ENCODE results near the gene KIAA1671.

The KIAA1671 gene

GRCh38 chr22:25018009-25018408 is 65.5 kb downstream of the KIAA1671 start:
- FAIRE-seq: no peak

DNA sequence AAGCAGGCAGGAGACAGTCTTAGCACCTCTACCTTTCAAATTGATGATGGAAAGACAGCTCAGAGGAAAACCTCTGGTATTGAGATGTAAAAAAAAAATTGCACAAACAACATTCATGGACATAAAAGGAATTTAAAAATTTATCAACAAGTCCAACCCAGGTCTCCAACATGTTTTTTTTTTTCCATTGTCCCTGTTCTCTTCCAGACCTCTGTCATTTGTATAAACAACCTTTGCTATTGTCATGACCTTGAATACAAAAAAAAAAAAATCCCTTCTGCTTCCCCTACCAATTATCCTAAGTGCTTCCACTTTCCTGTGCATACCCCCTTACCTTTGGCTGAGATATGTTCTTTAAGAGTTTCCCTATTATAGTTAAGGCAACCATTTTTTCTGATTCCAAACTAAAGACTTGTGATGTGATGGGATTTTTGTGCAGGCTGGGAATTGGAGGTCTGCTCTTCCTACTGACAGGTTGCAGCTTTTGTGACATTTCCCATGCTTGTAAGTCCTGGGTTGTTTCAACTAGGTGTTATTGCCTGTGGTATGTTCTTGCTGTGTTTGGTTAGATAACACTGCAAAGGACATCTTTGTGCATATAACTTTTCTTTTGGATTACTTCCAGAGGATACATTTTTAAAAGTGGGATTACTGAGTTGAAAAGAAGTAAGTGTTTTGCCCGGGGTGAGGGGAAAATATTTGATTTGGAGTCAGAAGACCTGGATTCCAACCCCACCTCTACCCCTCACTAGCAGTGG is 67.1 kb downstream of the KIAA1671 start:
- FAIRE-seq: no peak

- FAIRE-seq: no peak
These were observed 68.9 kb downstream of the KIAA1671 start for GRCh38 chr22:25021409-25021808.

GRCh38 chr22:25021976-25022711 is 69.6 kb downstream of the KIAA1671 start:
- FAIRE-seq: no peak

- no peak for FAIRE-seq
These were observed 71.4 kb downstream of the KIAA1671 start for GRCh38 chr22:25023879-25024278.

GRCh38 chr22:25024895-25025294 is 72.4 kb downstream of the KIAA1671 start:
- no peak for FAIRE-seq

- no peak for FAIRE-seq
These were observed 73.2 kb downstream of the KIAA1671 start for GRCh38 chr22:25025491-25026400.

- no peak for FAIRE-seq
These were observed 74.8 kb downstream of the KIAA1671 start for GRCh38 chr22:25027043-25027906.

GRCh38 chr22:25027959-25028840 is 75.7 kb downstream of the KIAA1671 start:
- no peak for FAIRE-seq

- FAIRE-seq: no peak
These were observed 76.3 kb downstream of the KIAA1671 start for GRCh38 chr22:25028841-25029141.

- no peak for FAIRE-seq
These were observed 76.7 kb downstream of the KIAA1671 start for GRCh38 chr22:25029181-25029580.

DNA sequence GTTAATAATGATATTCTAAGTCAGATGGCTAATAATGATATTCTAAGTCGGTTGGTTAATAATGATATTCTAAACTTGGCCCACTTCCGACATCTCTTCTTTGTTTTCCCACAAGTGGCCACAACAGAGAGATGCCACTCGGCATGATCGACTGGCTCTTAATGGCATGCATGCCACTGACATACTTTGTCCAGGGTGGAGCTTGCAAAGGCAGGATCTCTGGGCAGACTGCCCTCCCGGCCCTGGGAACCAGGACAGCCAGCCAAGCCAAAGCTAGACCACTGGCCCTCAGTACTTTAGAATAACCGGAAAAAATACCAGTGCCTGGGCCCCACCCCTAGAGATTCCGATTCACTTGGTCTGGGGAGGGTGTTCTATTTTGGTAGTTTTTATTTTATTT is 78.1 kb downstream of the KIAA1671 start:
- no peak for FAIRE-seq

GRCh38 chr22:25032066-25032465 is 79.5 kb downstream of the KIAA1671 start:
- no peak for FAIRE-seq

- FAIRE-seq: no peak
These were observed 83.2 kb downstream of the KIAA1671 start for GRCh38 chr22:25035715-25036114.

GRCh38 chr22:25038239-25038638 is 85.7 kb downstream of the KIAA1671 start:
- FAIRE-seq: no peak

- FAIRE-seq: no peak
These were observed 86.3 kb downstream of the KIAA1671 start for GRCh38 chr22:25038771-25039170.

- no peak for FAIRE-seq
These were observed 86.7 kb downstream of the KIAA1671 start for GRCh38 chr22:25039255-25039654.

- FAIRE-seq: no peak
These were observed 87.2 kb downstream of the KIAA1671 start for GRCh38 chr22:25039754-25040153.

DNA sequence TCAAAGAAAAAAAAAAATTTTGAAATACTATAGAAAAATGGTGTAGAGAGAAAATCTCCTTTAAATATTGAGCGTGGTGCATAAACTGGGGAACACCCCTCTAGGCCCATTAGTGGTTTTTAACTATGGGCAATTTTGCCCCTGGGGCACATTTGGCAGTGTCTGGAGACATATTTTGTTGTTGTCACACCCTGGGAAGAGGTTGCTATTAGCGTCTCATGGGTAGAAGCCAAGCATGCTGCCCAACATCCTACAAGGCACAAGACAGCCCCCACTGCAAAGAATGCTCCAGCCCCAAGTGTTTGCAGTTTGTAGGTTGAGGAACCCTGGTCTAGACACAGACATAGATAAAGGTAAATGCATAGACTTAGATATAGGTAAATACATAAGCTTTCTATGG is 92.6 kb downstream of the KIAA1671 start:
- FAIRE-seq: no peak

- FAIRE-seq: no peak
These were observed 95.6 kb downstream of the KIAA1671 start for GRCh38 chr22:25048071-25048470.
